Neural cell (in vitro differentiated cells): ENCODE measurements around the gene NPFFR1. TPM values are rescaled to one million over a fixed set of nuclear protein-coding genes. Genes with fewer than 3 reads are reported as not detected.
"Not testable (repeated sequence)": the region's sequence is repeated elsewhere in the genome, so short reads cannot be mapped to it uniquely, and the experiment has no call there.

ENCODE experiments used
- H2AFZ ChIP-seq: fragments of 200-600, 300-800 bp; sonication (generic), shearing (Covaris generic); 2 replicates; pipeline ENCODE4 v1.6.0; 2014; ENCODE audit warnings: low read depth, mild to moderate bottlenecking, antibody characterized with exemption, low read length, moderate library complexity
- H3F3A ChIP-seq: fragments of 200-600 bp; shearing (Covaris generic); 2 replicates; pipeline ENCODE4 v1.6.1; 2016; ENCODE audit warnings: mild to moderate bottlenecking, moderate library complexity, mixed read lengths, antibody characterized with exemption, low read length; ENCODE audit not compliant: insufficient read depth, poor library complexity, severe bottlenecking
- H3K27ac ChIP-seq: fragments of 200-600, 300-800 bp; sonication (generic), shearing (Covaris generic); 2 replicates; pipeline ENCODE4 v1.5.1; 2014; ENCODE audit warnings: mild to moderate bottlenecking, low read length, moderate library complexity
- H3K27me3 ChIP-seq: fragments of 300-800, 200-600 bp; sonication (generic), shearing (Covaris generic); 2 replicates; pipeline ENCODE4 v1.6.0; 2014; ENCODE audit warnings: mild to moderate bottlenecking, low read depth, low read length, moderate library complexity; ENCODE audit not compliant: insufficient read depth
- H3K36me3 ChIP-seq: fragments of 300-800, 200-600 bp; sonication (generic), shearing (Covaris generic); 2 replicates; pipeline ENCODE4 v1.5.1; 2014; ENCODE audit warnings: mild to moderate bottlenecking, antibody characterized with exemption, low read length, moderate library complexity; ENCODE audit not compliant: insufficient read depth
- H3K4me2 ChIP-seq: fragments of 300-800, 200-600 bp; sonication (generic), shearing (Covaris generic); 2 replicates; pipeline ENCODE4 v1.6.0; 2014; ENCODE audit warnings: mild to moderate bottlenecking, low read length
- H3K4me3 ChIP-seq: fragments of 300-800, 200-600 bp; sonication (generic), shearing (Covaris generic); 2 replicates; pipeline ENCODE4 v1.5.1; 2014; ENCODE audit warnings: mild to moderate bottlenecking, low read length, moderate library complexity
- H3K79me2 ChIP-seq: fragments of 200-600 bp; shearing (Covaris generic); replicated peaks from 2 replicates; pipeline ENCODE4 v1.6.0; 2014; ENCODE audit warnings: mild to moderate bottlenecking, low read length, moderate library complexity; ENCODE audit not compliant: insufficient read depth
- H3K9ac ChIP-seq: fragments of 300-800, 200-600 bp; sonication (generic), shearing (Covaris generic); 2 replicates; pipeline ENCODE4 v1.6.1; 2016; ENCODE audit warnings: mild to moderate bottlenecking, low read length, mixed read lengths
- H3K9me2 ChIP-seq: fragments of 200-600 bp; shearing (Covaris generic); 2 replicates; pipeline ENCODE4 v1.6.1; 2016; ENCODE audit warnings: mild to moderate bottlenecking, low read length, mixed read lengths; ENCODE audit not compliant: insufficient read depth
- H3K9me3 ChIP-seq: fragments of 200-600, 300-800 bp; sonication (generic), shearing (Covaris generic); 2 replicates; pipeline ENCODE4 v1.6.1; 2016; ENCODE audit warnings: mild to moderate bottlenecking, mixed run types, low read length, moderate library complexity, mixed read lengths
- H4K20me1 ChIP-seq: fragments of 200-600 bp; shearing (Covaris generic); 2 replicates; pipeline ENCODE4 v1.6.1; 2016; ENCODE audit warnings: mild to moderate bottlenecking, mixed run types; ENCODE audit not compliant: insufficient read depth
- CTCF ChIP-seq: fragments of 450-650 bp; IDR thresholded peaks from 2 replicates; pipeline ENCODE4 v1.5.1; 2014; ENCODE audit warnings: antibody characterized with exemption, mild to moderate bottlenecking, moderate library complexity; ENCODE audit not compliant: poor library complexity, severe bottlenecking
- EP300 ChIP-seq: fragments of 450-650 bp; conservative IDR thresholded peaks from 2 replicates; pipeline ENCODE4 v1.6.1; 2014; ENCODE audit warnings: antibody characterized with exemption, mild to moderate bottlenecking, moderate library complexity; ENCODE audit not compliant: poor library complexity, severe bottlenecking
- EZH2 ChIP-seq: fragments of 200-600, 300-800 bp; shearing (Covaris generic), sonication (generic); IDR thresholded peaks from 2 replicates; pipeline ENCODE4 v1.6.1; 2014; ENCODE audit warnings: antibody characterized with exemption, low read length, borderline replicate concordance, mild to moderate bottlenecking; ENCODE audit not compliant: insufficient read depth, poor library complexity, severe bottlenecking
- MXI1 ChIP-seq: fragments of 450-650 bp; conservative IDR thresholded peaks from 2 replicates; pipeline ENCODE4 v1.6.1; 2014; ENCODE audit warnings: antibody characterized with exemption, mild to moderate bottlenecking; ENCODE audit not compliant: poor library complexity, severe bottlenecking
- POLR2AphosphoS5 ChIP-seq: IDR thresholded peaks from 2 replicates; pipeline ENCODE4 v1.6.1; 2012
- RAD21 ChIP-seq: fragments of 450-650 bp; conservative IDR thresholded peaks from 2 replicates; pipeline ENCODE4 v1.6.1; 2014; ENCODE audit warnings: antibody characterized with exemption, mild to moderate bottlenecking, moderate library complexity
- SMC3 ChIP-seq: fragments of 450-650 bp; conservative IDR thresholded peaks from 2 replicates; pipeline ENCODE4 v1.6.1; 2014; ENCODE audit warnings: antibody characterized with exemption, mild to moderate bottlenecking, moderate library complexity; ENCODE audit not compliant: poor library complexity
- TAF1 ChIP-seq: IDR thresholded peaks from 2 replicates; pipeline ENCODE4 v1.6.1; 2012; ENCODE audit warnings: low read depth
- polyA plus RNA-seq: library from polyadenylated mRNA; depleted of rRNA; stranded (reverse); fragments of >200 nt; gene quantifications from 2 replicates; pipeline ENCODE4 v1.2.3, GENCODE V29; 2014
- TF ChIP-seq, protein P1 (sequence below): IDR thresholded peaks from 2 replicates; pipeline ENCODE4 v1.6.1; 2012; ENCODE audit warnings: borderline replicate concordance

The NPFFR1 gene
- polyA plus RNA-seq, 1 donor from 2014 or later: 0.07 TPM

GRCh38 chr10:70258216-70258615 is 25.6 kb downstream of the NPFFR1 start:
- no peaks in the 10 kb centered on the region for H3K79me2 ChIP-seq

DNA sequence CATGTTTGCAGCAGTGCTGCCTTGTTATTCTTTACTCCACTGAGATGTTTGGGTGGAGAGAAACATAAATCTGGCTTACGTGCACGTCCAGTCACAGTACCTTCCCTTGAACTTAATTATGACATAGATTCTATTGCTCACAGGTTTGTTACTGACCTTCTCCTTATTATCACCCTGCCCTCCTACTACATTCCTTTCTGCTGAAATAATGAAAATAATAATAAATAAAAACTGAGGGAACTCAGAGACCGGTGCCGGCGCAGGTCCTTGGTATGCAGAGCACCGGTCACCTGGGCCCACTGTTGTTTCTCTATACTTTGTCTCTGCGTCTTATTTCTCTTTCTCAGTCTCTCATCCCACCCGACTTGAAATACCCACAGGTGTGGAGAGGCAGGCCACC is 26.0 kb downstream of the NPFFR1 start:
- H3K4me2 ChIP-seq, H3K4me3 ChIP-seq, H3F3A ChIP-seq, H3K9ac ChIP-seq, H3K9me3 ChIP-seq, H4K20me1 ChIP-seq, H3K27ac ChIP-seq, H3K36me3 ChIP-seq, H3K79me2 ChIP-seq, H3K9me2 ChIP-seq, H2AFZ ChIP-seq, H3K27me3 ChIP-seq: not testable (repeated sequence)

More at GRCh38 chr10:70258216-70258615, 25.6 kb downstream of the NPFFR1 start:
- Histone ChIP-seq H3K9me2 (no peaks in the 10 kb centered on the region), H3F3A (no peaks in the 10 kb centered on the region), H3K9me3 (no peaks in the 10 kb centered on the region), H3K4me2 (no peak overlapping the region), H3K27me3 (no peaks in the 10 kb centered on the region), H3K27ac (no peak overlapping the region), H2AFZ (no peak overlapping the region), H4K20me1 (no peaks in the 10 kb centered on the region), H3K4me3 (no peak overlapping the region), H3K36me3 (no peaks in the 10 kb centered on the region), H3K9ac (no peak overlapping the region)
- TF ChIP-seq SMC3 (no peak), RAD21 (no peak), MXI1 (no peak), POLR2AphosphoS5 (no peak), CTCF (no peak), EZH2 (no peak), TAF1 (no peak), EP300 (no peak)
- TF ChIP-seq, protein P1, sequence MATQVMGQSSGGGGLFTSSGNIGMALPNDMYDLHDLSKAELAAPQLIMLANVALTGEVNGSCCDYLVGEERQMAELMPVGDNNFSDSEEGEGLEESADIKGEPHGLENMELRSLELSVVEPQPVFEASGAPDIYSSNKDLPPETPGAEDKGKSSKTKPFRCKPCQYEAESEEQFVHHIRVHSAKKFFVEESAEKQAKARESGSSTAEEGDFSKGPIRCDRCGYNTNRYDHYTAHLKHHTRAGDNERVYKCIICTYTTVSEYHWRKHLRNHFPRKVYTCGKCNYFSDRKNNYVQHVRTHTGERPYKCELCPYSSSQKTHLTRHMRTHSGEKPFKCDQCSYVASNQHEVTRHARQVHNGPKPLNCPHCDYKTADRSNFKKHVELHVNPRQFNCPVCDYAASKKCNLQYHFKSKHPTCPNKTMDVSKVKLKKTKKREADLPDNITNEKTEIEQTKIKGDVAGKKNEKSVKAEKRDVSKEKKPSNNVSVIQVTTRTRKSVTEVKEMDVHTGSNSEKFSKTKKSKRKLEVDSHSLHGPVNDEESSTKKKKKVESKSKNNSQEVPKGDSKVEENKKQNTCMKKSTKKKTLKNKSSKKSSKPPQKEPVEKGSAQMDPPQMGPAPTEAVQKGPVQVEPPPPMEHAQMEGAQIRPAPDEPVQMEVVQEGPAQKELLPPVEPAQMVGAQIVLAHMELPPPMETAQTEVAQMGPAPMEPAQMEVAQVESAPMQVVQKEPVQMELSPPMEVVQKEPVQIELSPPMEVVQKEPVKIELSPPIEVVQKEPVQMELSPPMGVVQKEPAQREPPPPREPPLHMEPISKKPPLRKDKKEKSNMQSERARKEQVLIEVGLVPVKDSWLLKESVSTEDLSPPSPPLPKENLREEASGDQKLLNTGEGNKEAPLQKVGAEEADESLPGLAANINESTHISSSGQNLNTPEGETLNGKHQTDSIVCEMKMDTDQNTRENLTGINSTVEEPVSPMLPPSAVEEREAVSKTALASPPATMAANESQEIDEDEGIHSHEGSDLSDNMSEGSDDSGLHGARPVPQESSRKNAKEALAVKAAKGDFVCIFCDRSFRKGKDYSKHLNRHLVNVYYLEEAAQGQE: no peak

GRCh38 chr10:70256463-70256862 is 27.3 kb downstream of the NPFFR1 start:
- Histone ChIP-seq H3K79me2 (no peaks in the 10 kb centered on the region), H4K20me1 (no peaks in the 10 kb centered on the region), H3K4me3 (no peak overlapping the region), H3K9me2 (no peaks in the 10 kb centered on the region), H3K4me2 (no peak overlapping the region), H3K9me3 (no peaks in the 10 kb centered on the region), H3F3A (no peaks in the 10 kb centered on the region), H3K27ac (no peak overlapping the region), H2AFZ (no peak overlapping the region), H3K9ac (no peak overlapping the region), H3K27me3 (no peaks in the 10 kb centered on the region), H3K36me3 (no peaks in the 10 kb centered on the region)
- TF ChIP-seq TAF1 (no peak), EZH2 (no peak), CTCF (no peak), RAD21 (no peak)
- TF ChIP-seq, protein P1: no peak
